Measurements from ENCODE around the gene TRAPPC8.

DNA sequence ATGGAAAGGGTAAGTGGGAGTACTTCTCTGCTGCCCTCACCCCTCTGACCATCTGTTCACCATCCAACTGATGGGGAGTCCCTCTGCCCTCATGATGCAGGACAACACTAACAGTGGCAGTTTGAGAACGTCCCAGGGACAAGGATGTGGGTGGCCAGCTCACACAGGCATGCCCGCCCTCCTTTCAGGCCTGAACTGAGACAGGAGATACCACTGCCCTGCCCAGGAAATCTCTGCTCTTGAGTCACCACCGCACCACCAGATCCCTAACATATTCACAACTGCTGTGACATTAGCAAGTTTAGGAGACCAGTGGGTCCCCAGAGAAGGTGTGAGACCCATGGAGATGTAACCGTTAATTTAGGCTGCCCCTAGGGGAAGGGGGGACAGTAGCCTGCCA is 66.2 kb downstream of the TRAPPC8 start:
- TF ChIP-seq, protein P1, sequence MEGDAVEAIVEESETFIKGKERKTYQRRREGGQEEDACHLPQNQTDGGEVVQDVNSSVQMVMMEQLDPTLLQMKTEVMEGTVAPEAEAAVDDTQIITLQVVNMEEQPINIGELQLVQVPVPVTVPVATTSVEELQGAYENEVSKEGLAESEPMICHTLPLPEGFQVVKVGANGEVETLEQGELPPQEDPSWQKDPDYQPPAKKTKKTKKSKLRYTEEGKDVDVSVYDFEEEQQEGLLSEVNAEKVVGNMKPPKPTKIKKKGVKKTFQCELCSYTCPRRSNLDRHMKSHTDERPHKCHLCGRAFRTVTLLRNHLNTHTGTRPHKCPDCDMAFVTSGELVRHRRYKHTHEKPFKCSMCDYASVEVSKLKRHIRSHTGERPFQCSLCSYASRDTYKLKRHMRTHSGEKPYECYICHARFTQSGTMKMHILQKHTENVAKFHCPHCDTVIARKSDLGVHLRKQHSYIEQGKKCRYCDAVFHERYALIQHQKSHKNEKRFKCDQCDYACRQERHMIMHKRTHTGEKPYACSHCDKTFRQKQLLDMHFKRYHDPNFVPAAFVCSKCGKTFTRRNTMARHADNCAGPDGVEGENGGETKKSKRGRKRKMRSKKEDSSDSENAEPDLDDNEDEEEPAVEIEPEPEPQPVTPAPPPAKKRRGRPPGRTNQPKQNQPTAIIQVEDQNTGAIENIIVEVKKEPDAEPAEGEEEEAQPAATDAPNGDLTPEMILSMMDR (IDR thresholded peaks at IDR 0.05): no peak
- TF ChIP-seq POLR2A (IDR thresholded peaks at IDR 0.05): no peak
